HCT116 (cell line): ENCODE data around the gene RABEP1. TPM values are rescaled to one million over a fixed set of nuclear protein-coding genes. Genes with fewer than 3 reads are reported as not detected.

ENCODE experiments used
- ATAC-seq: fragments of 200-7000 bp; cut with Tn5 transposase; 2 replicates; pipeline ENCODE4 v1.9.1; 2020; ENCODE audit warnings: mild to moderate bottlenecking, moderate library complexity
- BruUV-seq: library from RNA; stranded (reverse); fragments of 400-500 nt; replicated peaks from 2 replicates; lab custom pipeline; 2021; lab: Mats Ljungman, UMichigan
- CTCF ChIA-PET: fragments of 300-600 bp; sonication (Branson Sonifier 250); formaldehyde crosslinking; loops from one replicate; lab custom pipeline; 2021; ENCODE audit warnings: antibody characterized with exemption; lab: Charles Lee
- POLR2A ChIA-PET: fragments of 300-600, 350-600 bp; sonication (Branson Sonifier 250); formaldehyde crosslinking; loops from one replicate; lab custom pipeline; 2021; ENCODE audit warnings: antibody characterized with exemption; lab: Charles Lee
- RAD21 ChIA-PET, 2 experiments: fragments of 300-600 bp; sonication (Branson Sonifier 250); formaldehyde crosslinking; loops; one replicate each; lab custom pipeline; 2023; ENCODE audit warnings: low total read pairs in 2 of 2; ENCODE audit not compliant: uncharacterized antibody in 2 of 2, unreplicated experiment in 2 of 2, low non-redundant PET in 1 of 2; lab: Charles Lee
- DNase-seq: peaks from one replicate; pipeline ENCODE4 v3.0.0-alpha.2; 2010; ENCODE audit warnings: low read depth, low spot score
- H2AFZ ChIP-seq: fragments of 200-600 bp; shearing (Covaris generic), sonication (generic); 2 replicates; pipeline ENCODE4 v1.6.1; 2017; ENCODE audit warnings: low read depth, mixed run types, mixed read lengths, antibody characterized with exemption, low read length; ENCODE audit not compliant: poor library complexity, severe bottlenecking
- H3K27ac ChIP-seq: 2 replicates; pipeline ENCODE4 v1.5.1; 2012; ENCODE audit warnings: low read depth, low read length
- H3K27me3 ChIP-seq: fragments of 200-600 bp; sonication (generic); 2 replicates; pipeline ENCODE4 v1.6.1; 2016; ENCODE audit warnings: mixed run types, low read length, mixed read lengths; ENCODE audit not compliant: insufficient read depth
- H3K36me3 ChIP-seq, 2 experiments: fragments of 200-500 bp in 1 of 2; fragments of 200-600 bp in 1 of 2; sonication (Bioruptor generic) in 1 of 2; sonication (generic) in 1 of 2; 2 replicates each; pipeline versions ENCODE4 v1.5.1 to v1.6.1; 2014 to 2016; ENCODE audit warnings: low read length in 2 of 2, inconsistent platforms in 1 of 2, mixed read lengths in 1 of 2, mixed run types in 1 of 2; ENCODE audit not compliant: insufficient read depth in 2 of 2, control insufficient read depth in 1 of 2
- H3K4me1 ChIP-seq, 2 experiments: fragments of 200-600 bp in 1 of 2; sonication (generic) in 1 of 2; 2 replicates each; pipeline versions ENCODE4 v1.5.1 to v1.6.1; 2012 to 2017; ENCODE audit warnings: low read length in 2 of 2, inconsistent platforms in 1 of 2, mild to moderate bottlenecking in 1 of 2, mixed read lengths in 1 of 2, mixed run types in 1 of 2, moderate library complexity in 1 of 2; ENCODE audit not compliant: insufficient read depth in 2 of 2, control insufficient read depth in 1 of 2
- H3K4me2 ChIP-seq: fragments of 200-600 bp; sonication (generic); 2 replicates; pipeline ENCODE4 v1.6.1; 2017; ENCODE audit warnings: mixed run types, low read length, mixed read lengths
- H3K4me3 ChIP-seq, 2 experiments: fragments of 200-600 bp in 1 of 2; sonication (generic) in 1 of 2; replicated peaks in 1 of 2; 2 replicates each; pipeline ENCODE4 v1.5.1; 2011 to 2016; ENCODE audit warnings: low read length in 2 of 2, control low read depth in 1 of 2, low read depth in 1 of 2, mild to moderate bottlenecking in 1 of 2, mixed read lengths in 1 of 2, mixed run types in 1 of 2
- H3K79me2 ChIP-seq: fragments of 200-600 bp; sonication (generic); 2 replicates; pipeline ENCODE4 v1.6.1; 2017; ENCODE audit warnings: mild to moderate bottlenecking, mixed run types, low read length, moderate library complexity, mixed read lengths; ENCODE audit not compliant: insufficient read depth
- H3K9ac ChIP-seq: fragments of 200-600 bp; sonication (generic); 2 replicates; pipeline ENCODE4 v1.6.1; 2016; ENCODE audit warnings: low read length, mixed read lengths
- H3K9me2 ChIP-seq: fragments of 200-600 bp; sonication (generic), shearing (Covaris generic); 2 replicates; pipeline ENCODE4 v1.6.1; 2017; ENCODE audit warnings: mixed run types, mild to moderate bottlenecking, moderate library complexity; ENCODE audit not compliant: insufficient read depth
- H3K9me3 ChIP-seq, 2 experiments: fragments of 200-500 bp in 1 of 2; fragments of 200-600 bp in 1 of 2; sonication (Bioruptor generic) in 1 of 2; sonication (generic) in 1 of 2; 2 replicates each; pipeline ENCODE4 v1.6.1; 2014 to 2017; ENCODE audit warnings: low read length in 2 of 2, mixed read lengths in 2 of 2, inconsistent platforms in 1 of 2, low read depth in 1 of 2, mild to moderate bottlenecking in 1 of 2, mixed run types in 1 of 2, moderate library complexity in 1 of 2; ENCODE audit not compliant: control insufficient read depth in 1 of 2, insufficient read depth in 1 of 2
- H4K20me1 ChIP-seq: fragments of 200-600 bp; sonication (generic), shearing (Covaris generic); 2 replicates; pipeline ENCODE4 v1.6.1; 2017; ENCODE audit warnings: mixed run types, mild to moderate bottlenecking, moderate library complexity; ENCODE audit not compliant: insufficient read depth
- CEBPB ChIP-seq: IDR thresholded peaks from 2 replicates; pipeline ENCODE4 v1.6.1; 2012; ENCODE audit warnings: low read depth
- EZH2 ChIP-seq: fragments of 200-600 bp; sonication (generic); IDR thresholded peaks from 2 replicates; pipeline ENCODE4 v1.6.1; 2017; ENCODE audit warnings: antibody characterized with exemption, mixed run types
- EZH2phosphoT487 ChIP-seq: fragments of 200-600 bp; IDR thresholded peaks from 2 replicates; pipeline ENCODE4 v1.6.1; 2018; ENCODE audit warnings: antibody characterized with exemption, borderline replicate concordance
- FOSL1 ChIP-seq: IDR thresholded peaks from 2 replicates; pipeline ENCODE4 v1.6.1; 2012; ENCODE audit warnings: low read depth
- JUND ChIP-seq: IDR thresholded peaks from 2 replicates; pipeline ENCODE4 v1.6.1; 2012
- POLR2AphosphoS5 ChIP-seq: IDR thresholded peaks from 2 replicates; pipeline ENCODE4 v1.6.1; 2011; ENCODE audit warnings: mild to moderate bottlenecking, low read depth, low read length, moderate library complexity
- RAD21 ChIP-seq: IDR thresholded peaks from 2 replicates; pipeline ENCODE4 v1.6.1; 2012; ENCODE audit warnings: low read depth, mild to moderate bottlenecking
- SIN3A ChIP-seq: IDR thresholded peaks from 2 replicates; pipeline ENCODE4 v1.6.1; 2012; ENCODE audit warnings: low read depth
- ZFX ChIP-seq: fragments of 450-650 bp; IDR thresholded peaks from 2 replicates; pipeline ENCODE4 v1.6.1; 2017
- ZNF274 ChIP-seq: fragments of 200-500 bp; sonication (Bioruptor generic); IDR thresholded peaks from 2 replicates; pipeline ENCODE4 v1.6.1; 2014; ENCODE audit warnings: mild to moderate bottlenecking, low read depth, low read length, inconsistent platforms
- intact Hi-C: fragments of 100-400 bp; cut with micrococcal nuclease; formaldehyde crosslinking; loops from 2 replicates; pipeline ENCODE4 v1.10.0; 2022
- total RNA-seq: library from RNA; stranded (reverse); gene quantifications from one replicate; pipeline ENCODE4 v1.2.1, GENCODE V29; 2021; ENCODE audit not compliant: unreplicated experiment
- TF ChIP-seq, protein P1 (sequence below): IDR thresholded peaks from 2 replicates; pipeline ENCODE4 v1.6.1; 2012
- TF ChIP-seq, protein P2 (sequence below): IDR thresholded peaks from 2 replicates; pipeline ENCODE4 v1.6.1; 2012
- TF ChIP-seq, protein P3 (sequence below), 3 experiments: fragments of 200-600 bp in 1 of 3; sonication (generic) in 1 of 3; IDR thresholded peaks in 2 of 3; conservative IDR thresholded peaks in 1 of 3; 2 replicates each; pipeline ENCODE4 v1.5.1; 2012 to 2017; ENCODE audit warnings: low read depth in 2 of 3, low read length in 2 of 3, antibody characterized with exemption in 1 of 3, borderline replicate concordance in 1 of 3, control low read depth in 1 of 3, mild to moderate bottlenecking in 1 of 3, mixed read lengths in 1 of 3, mixed run types in 1 of 3, moderate library complexity in 1 of 3; ENCODE audit not compliant: insufficient read depth in 1 of 3

Gene RABEP1
- total RNA-seq, 1 experiment from 2014 or later, result 38.5 TPM

DNA sequence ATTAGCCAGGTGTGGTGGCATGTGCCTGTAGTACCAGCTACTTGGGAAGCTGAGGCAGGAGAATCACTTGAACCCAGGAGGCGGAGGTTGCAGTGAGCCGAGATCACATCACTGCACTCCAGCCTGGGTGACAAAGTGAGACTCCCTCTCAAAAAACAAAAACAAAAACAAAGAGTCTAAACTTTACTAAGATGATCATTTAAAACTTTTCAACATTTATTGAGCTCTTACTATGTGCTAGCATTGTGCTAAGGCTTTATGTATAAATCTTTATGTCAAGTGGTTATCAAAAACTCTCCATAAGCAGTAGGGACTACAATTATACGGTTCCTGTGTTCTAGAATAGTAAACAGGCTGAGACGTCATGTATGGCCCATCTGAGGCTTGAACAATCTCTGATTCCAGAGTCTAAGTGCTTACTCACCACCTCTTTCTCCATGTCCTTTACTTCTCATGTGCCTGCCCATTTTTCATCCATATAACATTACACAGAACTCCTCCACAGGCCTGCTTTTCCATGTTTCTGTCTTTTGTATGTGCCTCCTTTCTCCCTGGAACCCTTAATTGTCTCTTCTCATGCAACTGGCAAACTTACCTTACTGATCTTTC is 70.7 kb downstream of the RABEP1 start:
- no peak for DNase-seq
- CTCF ChIA-PET, result no interaction called here

More for the DNA sequence above, 70.7 kb downstream of the RABEP1 start:
- Histone ChIP-seq H3K4me1 (no peaks in the 10 kb centered on the region), H3K9ac (no peak overlapping the region), H4K20me1 (no peaks in the 10 kb centered on the region), H3K27ac (no peak overlapping the region), H3K27me3 (no peaks in the 10 kb centered on the region), H3K4me2 (no peak overlapping the region), H3K79me2 (no peaks in the 10 kb centered on the region), H3K9me3 (no peaks in the 10 kb centered on the region), H3K9me2 (no peaks in the 10 kb centered on the region), H3K36me3 (peaks cover 13 to 32% of the 10 kb centered on the region in 2 experiments), H2AFZ (no peak overlapping the region), H3K4me3 (no peak overlapping the region)
- no peak for TF ChIP-seq POLR2AphosphoS5
- no peak for TF ChIP-seq EZH2
- no peak for TF ChIP-seq ZNF274
- TF ChIP-seq EZH2phosphoT487, result no peak
- TF ChIP-seq SIN3A, result no peak
- no peak for TF ChIP-seq CEBPB
- no peak for TF ChIP-seq FOSL1
- TF ChIP-seq ZFX, result no peak
- TF ChIP-seq, protein P1, sequence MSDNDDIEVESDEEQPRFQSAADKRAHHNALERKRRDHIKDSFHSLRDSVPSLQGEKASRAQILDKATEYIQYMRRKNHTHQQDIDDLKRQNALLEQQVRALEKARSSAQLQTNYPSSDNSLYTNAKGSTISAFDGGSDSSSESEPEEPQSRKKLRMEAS, result no peak
- TF ChIP-seq RAD21, result no peak
- TF ChIP-seq, protein P2, sequence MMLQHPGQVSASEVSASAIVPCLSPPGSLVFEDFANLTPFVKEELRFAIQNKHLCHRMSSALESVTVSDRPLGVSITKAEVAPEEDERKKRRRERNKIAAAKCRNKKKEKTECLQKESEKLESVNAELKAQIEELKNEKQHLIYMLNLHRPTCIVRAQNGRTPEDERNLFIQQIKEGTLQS, result no peak
- TF ChIP-seq, protein P3, sequence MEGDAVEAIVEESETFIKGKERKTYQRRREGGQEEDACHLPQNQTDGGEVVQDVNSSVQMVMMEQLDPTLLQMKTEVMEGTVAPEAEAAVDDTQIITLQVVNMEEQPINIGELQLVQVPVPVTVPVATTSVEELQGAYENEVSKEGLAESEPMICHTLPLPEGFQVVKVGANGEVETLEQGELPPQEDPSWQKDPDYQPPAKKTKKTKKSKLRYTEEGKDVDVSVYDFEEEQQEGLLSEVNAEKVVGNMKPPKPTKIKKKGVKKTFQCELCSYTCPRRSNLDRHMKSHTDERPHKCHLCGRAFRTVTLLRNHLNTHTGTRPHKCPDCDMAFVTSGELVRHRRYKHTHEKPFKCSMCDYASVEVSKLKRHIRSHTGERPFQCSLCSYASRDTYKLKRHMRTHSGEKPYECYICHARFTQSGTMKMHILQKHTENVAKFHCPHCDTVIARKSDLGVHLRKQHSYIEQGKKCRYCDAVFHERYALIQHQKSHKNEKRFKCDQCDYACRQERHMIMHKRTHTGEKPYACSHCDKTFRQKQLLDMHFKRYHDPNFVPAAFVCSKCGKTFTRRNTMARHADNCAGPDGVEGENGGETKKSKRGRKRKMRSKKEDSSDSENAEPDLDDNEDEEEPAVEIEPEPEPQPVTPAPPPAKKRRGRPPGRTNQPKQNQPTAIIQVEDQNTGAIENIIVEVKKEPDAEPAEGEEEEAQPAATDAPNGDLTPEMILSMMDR (IDR thresholded peaks at IDR 0.05 in 2 of 3, conservative IDR thresholded peaks at IDR 0.05 in 1 of 3; ENCODE audit: borderline replicate concordance in 1 of 3, insufficient read depth in 1 of 3, low read depth in 2 of 3, low read length in 2 of 3), result no peak
- no peak for TF ChIP-seq JUND
- RAD21 ChIA-PET, result no interaction called here
- intact Hi-C loops, result no loop called here
- no TSS peak for BruUV-seq
- ATAC-seq, result no peak
- POLR2A ChIA-PET, result no interaction called here
